HG03095 (cell line): Measurements from ENCODE around the gene USP24.
A peak's percentile ranks its signal among the peaks of the same experiment; 100 is the strongest.
"Not testable (repeated sequence)": the region's sequence is repeated elsewhere in the genome, so short reads cannot be mapped to it uniquely, and the experiment has no call there.

Experiments
- ATAC-seq: cut with Tn5 transposase; IDR thresholded peaks from one replicate; pipeline ENCODE4 v1.9.1; 2021; ENCODE audit warnings: moderate library complexity; ENCODE audit not compliant: unreplicated experiment

Gene USP24

DNA sequence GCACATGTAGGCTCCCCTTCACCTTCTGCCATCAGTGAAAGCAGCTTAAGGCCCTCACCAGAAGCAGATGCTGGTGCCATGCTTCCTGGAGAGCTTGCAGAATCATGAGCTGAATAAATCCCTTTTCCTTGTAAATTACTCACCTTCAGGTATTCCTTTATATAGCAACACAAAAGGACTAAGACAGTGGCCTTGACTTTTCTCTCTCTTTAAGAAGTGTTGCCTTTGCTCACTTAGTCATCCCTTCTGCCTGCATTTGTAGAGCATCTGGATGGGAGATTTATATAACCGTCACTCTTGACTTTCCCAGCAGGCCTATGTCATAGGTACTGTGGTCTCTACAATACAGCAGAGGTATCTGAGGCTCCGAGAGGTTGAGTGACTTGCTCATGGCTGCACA lies 172.2 kb downstream of the USP24 start:
- ATAC-seq: no peak

DNA sequence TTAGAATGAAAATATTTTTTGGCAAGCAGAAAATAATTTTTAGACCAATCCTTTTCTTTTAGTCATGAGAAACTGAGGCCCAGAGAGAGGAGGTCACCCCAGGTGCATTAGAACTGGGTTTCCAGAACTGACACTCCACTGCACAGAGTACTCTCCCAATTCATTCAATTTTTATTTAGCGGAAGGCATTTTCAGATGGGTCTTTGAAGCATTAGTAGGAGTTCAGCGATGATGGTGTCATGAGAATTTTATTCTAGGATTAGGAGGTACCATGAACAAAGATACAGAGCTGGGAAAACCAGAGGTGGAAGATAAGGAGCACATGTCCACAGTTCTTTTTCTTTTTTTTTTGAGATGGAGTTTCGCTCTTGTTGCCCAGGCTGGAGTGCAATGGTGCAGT lies 173.6 kb downstream of the USP24 start:
- ATAC-seq: no peak

DNA sequence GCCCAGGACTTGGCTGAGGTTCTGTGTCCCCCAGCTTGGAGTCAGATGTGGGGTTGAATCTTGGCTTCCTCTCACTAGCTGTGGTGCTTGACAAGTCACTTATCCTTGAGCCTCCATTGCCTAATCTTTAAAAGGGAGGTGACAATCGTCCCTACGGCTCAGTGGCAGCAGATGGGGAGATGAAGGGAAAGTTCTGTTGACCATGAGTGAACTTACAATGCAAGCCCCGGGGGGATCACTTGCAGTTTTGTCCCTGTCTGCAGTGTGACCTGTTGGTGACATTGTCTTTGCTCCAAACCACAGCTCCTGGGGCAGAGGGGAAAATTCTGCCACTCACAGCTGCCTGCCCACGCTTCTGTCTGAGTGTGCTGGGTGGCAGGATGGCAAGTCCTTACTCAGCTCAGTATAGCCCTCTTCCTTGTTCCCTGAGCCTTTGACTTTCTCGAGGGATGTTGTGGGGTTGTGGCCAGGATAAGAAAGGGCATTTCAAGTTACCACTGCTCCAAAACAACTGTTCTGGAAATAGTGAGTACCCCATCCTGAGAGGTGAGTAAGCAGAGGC lies 174.2 kb downstream of the USP24 start:
- ATAC-seq: no peak

DNA sequence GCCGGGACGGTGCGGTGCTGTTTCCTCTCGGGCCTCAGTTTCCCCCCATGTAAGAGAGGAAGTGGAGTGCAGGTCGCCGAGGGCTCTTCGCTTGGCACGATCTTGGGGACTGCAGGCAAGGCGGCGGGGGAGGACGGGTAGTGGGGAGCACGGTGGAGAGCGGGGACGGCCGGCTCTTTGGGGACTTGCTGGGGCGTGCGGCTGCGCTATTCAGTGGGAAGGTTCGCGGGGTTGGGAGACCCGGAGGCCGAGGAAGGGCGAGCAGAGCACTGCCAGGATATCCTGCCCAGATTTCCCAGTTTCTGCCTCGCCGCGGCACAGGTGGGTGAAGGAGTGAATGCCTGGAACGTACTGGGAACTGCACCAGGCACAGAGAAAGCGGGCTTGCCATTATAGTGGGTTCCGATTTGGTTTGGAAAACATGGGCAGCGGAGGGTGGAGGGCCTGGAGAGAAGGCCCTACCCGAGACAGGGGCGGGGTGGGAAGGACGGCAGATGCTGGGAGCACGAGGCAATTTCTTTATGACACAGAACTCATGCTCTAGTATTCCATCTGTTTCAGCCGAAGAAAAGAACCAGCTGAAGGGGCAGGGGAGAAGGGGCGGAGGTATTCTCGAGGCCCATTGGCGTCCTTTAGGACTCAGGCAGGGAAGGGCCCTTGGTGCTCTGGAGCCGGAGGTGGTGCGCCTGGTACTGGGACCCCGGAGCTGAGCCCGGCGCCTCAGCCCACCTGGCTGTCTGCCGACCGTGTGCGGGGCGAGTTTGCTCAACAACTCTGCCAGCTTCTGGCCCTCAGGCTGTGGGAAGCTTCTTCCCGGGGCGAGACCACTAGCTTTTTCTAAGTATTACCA lies 174.9 kb downstream of the USP24 start:
- no peak for ATAC-seq

- ATAC-seq: no peak
Observed at GRCh38 chr1:55039342-55040082, 175.7 kb downstream of the USP24 start, which contains the start of gene PCSK9. Gene PCSK9, plus strand, starts transcription at chr1:55039548. Its CDS starts 290 bp downstream, at chr1:55039838.

DNA sequence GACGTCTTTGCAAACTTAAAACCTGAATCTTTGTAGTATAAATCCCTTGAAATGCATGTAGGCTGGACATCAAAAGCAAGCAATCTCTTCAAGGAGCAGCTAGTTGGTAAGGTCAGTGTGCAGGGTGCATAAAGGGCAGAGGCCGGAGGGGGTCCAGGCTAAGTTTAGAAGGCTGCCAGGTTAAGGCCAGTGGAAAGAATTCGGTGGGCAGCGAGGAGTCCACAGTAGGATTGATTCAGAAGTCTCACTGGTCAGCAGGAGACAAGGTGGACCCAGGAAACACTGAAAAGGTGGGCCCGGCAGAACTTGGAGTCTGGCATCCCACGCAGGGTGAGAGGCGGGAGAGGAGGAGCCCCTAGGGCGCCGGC lies 176.2 kb downstream of the USP24 start:
- ATAC-seq: no peak

DNA sequence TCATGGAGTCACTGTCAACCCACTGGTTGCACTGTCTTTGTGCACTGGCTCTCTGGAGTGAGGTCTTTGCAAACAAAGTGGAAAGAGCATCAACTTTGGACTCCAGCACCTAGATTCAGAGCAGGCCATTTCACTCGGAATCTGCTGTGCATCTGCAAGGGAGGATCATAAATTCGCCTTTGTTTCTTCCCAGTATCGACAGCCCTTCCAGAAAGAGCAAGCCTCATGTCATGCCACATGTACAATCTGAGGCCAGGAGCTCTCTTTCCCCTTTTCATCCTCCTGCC lies 176.7 kb downstream of the USP24 start:
- no peak for ATAC-seq

DNA sequence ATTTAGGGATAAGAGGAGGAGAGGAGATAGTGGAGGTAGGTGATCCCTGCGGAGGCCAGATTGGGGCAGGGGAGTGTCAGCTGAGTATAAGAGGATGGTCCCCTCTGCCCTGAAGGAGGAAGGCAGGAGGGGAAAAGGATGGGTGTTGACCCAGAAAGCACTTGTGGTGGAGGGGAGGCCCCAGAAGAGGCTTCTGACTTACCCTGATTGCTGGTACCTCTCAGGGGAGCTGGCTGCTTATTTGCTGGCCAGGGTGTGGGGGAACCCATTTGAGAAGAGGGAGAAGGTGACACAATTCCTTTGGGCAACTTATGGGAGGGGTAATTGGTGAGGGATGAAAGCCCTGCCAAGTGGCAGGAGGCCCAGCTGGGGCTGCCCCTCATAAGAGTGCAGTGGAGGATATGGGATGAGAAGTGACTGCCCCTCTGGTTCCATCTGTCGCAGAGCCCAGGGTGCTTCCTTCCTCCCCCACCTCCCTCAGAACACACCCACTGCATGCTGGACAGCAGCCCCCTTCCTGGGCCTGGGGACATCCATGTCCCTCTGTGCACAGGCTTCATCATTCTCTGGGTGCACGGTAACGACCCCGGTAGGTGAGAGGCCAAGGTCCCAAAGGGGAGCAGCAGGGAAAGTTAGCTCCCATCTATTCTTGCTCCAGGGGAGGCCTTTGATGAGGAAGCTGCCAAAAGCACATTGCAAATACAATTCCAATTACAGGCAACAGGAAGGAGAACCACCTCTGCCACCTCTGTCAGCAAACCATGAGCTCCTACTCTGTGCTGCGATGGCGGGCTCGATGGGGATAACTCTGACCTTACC lies 177.2 kb downstream of the USP24 start:
- no peak for ATAC-seq

DNA sequence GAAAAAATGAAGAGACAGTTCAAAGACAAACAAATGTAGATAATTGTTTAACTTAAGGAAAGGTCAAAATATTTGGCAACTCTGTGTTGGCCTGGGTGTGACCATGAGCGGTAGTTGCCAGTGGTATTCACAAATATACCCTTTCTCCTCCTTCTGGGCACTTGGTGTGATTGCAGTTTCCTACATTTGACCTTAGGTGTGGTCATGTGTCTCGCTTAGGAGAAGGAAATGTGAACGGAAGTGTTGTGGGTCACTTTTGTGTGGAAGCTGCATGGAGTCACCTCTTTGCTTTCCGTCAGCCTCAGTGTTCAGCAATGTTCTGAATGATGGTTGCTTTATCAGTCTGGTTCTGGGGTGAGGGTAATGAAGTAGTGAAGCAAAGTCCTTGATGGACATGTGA lies 179.3 kb downstream of the USP24 start:
- no peak for ATAC-seq

DNA sequence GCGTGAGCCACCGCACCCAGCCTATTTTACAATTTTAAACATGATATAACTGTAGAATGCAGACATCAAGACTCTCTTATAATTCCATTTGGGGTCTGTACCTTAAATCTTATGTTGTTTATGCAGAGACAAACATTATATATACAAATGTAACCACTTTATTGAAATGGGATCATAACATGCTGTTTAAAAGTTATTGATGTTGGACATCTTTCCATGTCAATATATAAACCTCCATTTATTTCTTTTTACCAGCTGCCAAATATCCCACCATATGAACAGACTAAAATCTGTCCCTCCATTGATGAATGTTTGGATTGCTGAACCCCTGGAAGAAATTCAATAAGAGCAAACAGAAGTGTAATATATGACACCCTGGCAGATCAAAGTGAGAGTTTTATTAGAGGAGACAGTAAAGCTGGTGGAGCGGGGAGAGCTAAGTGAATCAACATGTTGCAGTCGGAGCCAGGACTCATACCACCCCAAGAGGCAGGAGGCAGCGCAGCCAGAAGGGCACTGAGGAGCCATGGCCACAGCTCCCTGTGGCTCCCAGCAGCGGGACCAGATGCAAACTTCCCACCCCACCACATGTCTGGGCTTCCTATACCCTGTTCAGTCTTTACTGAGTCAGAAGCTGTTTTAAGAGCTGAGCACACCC lies 180.6 kb downstream of the USP24 start:
- no peak for ATAC-seq

DNA sequence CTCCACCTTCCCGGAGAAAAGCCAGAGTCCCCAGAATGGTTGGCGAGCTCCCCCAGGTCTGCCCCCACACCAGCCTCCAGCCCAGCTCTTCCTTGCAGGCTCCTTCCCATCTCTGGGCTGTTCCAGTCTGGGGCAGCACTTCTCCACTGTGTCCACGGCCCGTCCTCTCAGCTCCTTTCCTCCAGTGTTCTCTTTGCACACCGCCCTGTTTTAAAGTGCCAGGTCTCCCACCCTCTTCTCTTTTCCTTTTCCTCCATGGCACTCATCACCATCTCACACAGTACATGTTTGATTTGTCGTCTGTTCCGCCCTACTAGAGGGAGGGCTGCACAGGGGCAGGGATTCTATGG lies 181.9 kb downstream of the USP24 start:
- no peak for ATAC-seq

- ATAC-seq: not testable (repeated sequence)
Observed at GRCh38 chr1:55031098-55031497, 184.1 kb downstream of the USP24 start.

DNA sequence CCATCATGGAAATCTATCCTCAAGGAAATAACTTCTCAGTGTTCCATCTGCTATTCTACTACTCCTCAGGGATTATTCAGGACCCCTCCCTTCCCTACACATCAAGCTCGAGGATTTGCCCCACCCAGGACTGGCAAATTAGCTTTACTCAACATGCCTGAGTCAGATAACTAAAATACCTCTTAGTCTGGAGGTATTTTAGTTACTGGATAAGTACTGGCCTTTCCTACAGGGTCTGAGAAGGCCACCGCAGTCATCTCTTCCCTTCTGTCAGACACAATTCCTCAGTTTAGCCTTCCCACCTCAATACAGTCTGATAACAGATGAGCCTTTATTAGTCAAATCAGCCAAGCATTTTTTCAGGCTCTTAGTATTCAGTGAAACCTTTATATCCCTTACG lies 188.5 kb downstream of the USP24 start:
- not testable (repeated sequence) for ATAC-seq

- not testable (repeated sequence) for ATAC-seq
Observed at GRCh38 chr1:55024163-55024562, 191.0 kb downstream of the USP24 start.

DNA sequence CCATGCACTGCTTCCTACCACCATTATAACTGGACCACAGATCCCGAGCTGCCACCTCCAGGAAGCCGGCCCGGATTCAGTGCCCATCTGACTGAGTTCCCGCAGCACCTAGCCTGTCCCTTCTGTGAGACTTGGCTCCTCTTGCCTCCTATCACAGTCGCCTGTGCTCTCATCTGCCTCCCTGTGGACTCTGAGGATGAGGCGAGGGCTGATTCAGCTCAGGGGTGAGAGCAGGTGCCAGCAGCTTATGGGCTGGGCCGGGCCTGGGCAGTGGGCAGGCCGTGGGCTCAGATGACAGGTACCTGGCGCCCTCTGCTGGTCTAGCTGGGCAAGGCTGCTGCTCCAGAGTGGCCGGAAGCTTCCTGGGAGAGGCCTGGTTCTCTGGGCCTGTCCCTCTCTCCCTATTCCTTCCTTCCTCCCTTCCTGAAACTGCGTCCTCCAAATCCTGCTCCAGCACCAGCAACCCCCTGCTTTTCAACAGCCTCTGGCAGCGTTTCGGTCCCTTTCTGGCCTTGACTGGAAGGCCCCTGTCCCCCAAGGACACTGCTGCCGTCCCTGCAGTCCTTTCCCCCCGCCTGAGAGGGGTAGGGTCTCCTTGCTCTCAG lies 193.1 kb downstream of the USP24 start:
- ATAC-seq: peak; percentile 72

DNA sequence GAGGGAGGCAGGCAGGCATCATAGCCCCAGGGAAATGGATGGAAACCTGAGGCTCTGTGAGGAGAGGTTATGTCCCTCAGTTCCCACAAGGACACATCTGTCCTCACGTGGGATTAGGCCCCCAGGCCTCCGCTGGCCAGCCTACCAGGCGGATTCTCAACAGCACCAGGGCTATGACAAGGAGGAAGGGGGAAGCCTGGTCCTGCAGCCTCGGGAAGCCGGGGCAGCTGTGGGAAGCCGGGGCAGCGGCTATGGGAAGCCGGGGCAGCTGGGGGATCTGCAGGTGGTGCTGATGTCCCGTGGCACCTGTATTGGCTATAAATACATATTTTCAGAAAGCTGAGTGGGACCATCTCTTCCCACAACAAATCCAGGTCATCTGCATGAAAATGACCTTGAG lies 196.8 kb downstream of the USP24 start:
- ATAC-seq: no peak
